PC-9 (cell line): ENCODE data around the gene PPM1H. TPM values are rescaled to one million over a fixed set of nuclear protein-coding genes. Genes with fewer than 3 reads are reported as not detected.

Experiments used
- BruUV-seq: library from RNA; stranded (reverse); fragments of 400-500 nt; replicated peaks from 2 replicates; lab custom pipeline; 2021; lab: Mats Ljungman, UMichigan
- CTCF ChIA-PET: fragments of 300-600 bp; sonication (Branson Sonifier 250); formaldehyde crosslinking; loops from one replicate; lab custom pipeline; 2022; ENCODE audit warnings: antibody characterized with exemption; lab: Charles Lee
- POLR2A ChIA-PET: fragments of 300-600 bp; sonication (Branson Sonifier 250); formaldehyde crosslinking; loops from one replicate; lab custom pipeline; 2022; ENCODE audit warnings: antibody characterized with exemption; ENCODE audit not compliant: unreplicated experiment; lab: Charles Lee
- DNase-seq, 2 experiments: peaks; one replicate each; pipeline versions ENCODE4 v3.0.0 to v3.0.0-alpha.2; 2015 to 2022; ENCODE audit warnings: mixed read lengths in 1 of 2
- H2AFZ ChIP-seq: fragments of 200-600 bp; sonication (generic); 2 replicates; pipeline ENCODE4 v1.8.1; 2017; ENCODE audit warnings: antibody characterized with exemption
- H3F3A ChIP-seq: fragments of 200-600 bp; sonication (generic); 2 replicates; pipeline ENCODE4 v1.8.1; 2017; ENCODE audit warnings: antibody characterized with exemption, mild to moderate bottlenecking, low read depth; ENCODE audit not compliant: insufficient read depth
- H3K27ac ChIP-seq: fragments of 200-600 bp; sonication (generic); 2 replicates; pipeline ENCODE4 v1.6.1; 2016; ENCODE audit warnings: mixed run types
- H3K27me3 ChIP-seq: fragments of 200-600 bp; sonication (generic); 2 replicates; pipeline ENCODE4 v1.6.1; 2016; ENCODE audit warnings: low read depth, mixed run types; ENCODE audit not compliant: insufficient read depth
- H3K36me3 ChIP-seq: fragments of 200-600 bp; sonication (generic); 2 replicates; pipeline ENCODE4 v1.6.1; 2016; ENCODE audit warnings: low read depth, mixed run types
- H3K4me1 ChIP-seq: fragments of 200-600 bp; sonication (generic); replicated peaks from 2 replicates; pipeline ENCODE4 v1.6.1; 2016; ENCODE audit warnings: mixed run types; ENCODE audit not compliant: insufficient read depth
- H3K4me2 ChIP-seq: fragments of 200-600 bp; sonication (generic); 2 replicates; pipeline ENCODE4 v1.6.1; 2017; ENCODE audit warnings: mixed run types
- H3K4me3 ChIP-seq: fragments of 200-600 bp; sonication (generic); 2 replicates; pipeline ENCODE4 v1.6.1; 2016; ENCODE audit warnings: mixed run types
- H3K79me2 ChIP-seq: fragments of 200-600 bp; sonication (generic); 2 replicates; pipeline ENCODE4 v1.6.1; 2017; ENCODE audit warnings: low read depth, mixed run types
- H3K9me2 ChIP-seq: fragments of 200-600 bp; sonication (generic); 2 replicates; pipeline ENCODE4 v1.8.1; 2017; ENCODE audit warnings: mild to moderate bottlenecking; ENCODE audit not compliant: insufficient read depth
- H3K9me3 ChIP-seq: fragments of 200-600 bp; sonication (generic); 2 replicates; pipeline ENCODE4 v1.8.1; 2016; ENCODE audit warnings: low read depth; ENCODE audit not compliant: insufficient read depth
- H4K20me1 ChIP-seq: fragments of 200-600 bp; sonication (generic); 2 replicates; pipeline ENCODE4 v1.8.1; 2017; ENCODE audit not compliant: insufficient read depth
- CTCF ChIP-seq: fragments of 200-600 bp; sonication (generic); conservative IDR thresholded peaks from 2 replicates; pipeline ENCODE4 v1.6.1; 2017; ENCODE audit warnings: mixed run types, antibody characterized with exemption, mild to moderate bottlenecking, moderate library complexity
- EZH2 ChIP-seq: fragments of 200-600 bp; sonication (generic); IDR thresholded peaks from 2 replicates; pipeline ENCODE4 v1.8.0; 2017; ENCODE audit warnings: antibody characterized with exemption, low read depth
- intact Hi-C: fragments of 100-400 bp; cut with micrococcal nuclease; formaldehyde crosslinking; loops from one replicate; pipeline ENCODE4 v1.10.0; 2022; ENCODE audit not compliant: unreplicated experiment
- total RNA-seq: library from RNA; stranded (reverse); gene quantifications from 2 replicates; pipeline ENCODE4 v1.2.3, GENCODE V29; 2021

PPM1H gene
- total RNA-seq, 1 experiment from 2014 or later, result 11.4 TPM

- DNase-seq, result no peak
Measured at GRCh38 chr12:62803756-62804155, 131.2 kb downstream of the PPM1H start.

GRCh38 chr12:62802984-62803383 is 132.0 kb downstream of the PPM1H start:
- Histone ChIP-seq H3K79me2 (no peaks in the 10 kb centered on the region), H3K4me3 (no peak overlapping the region), H3K9me3 (no peaks in the 10 kb centered on the region), H3K36me3 (no peaks in the 10 kb centered on the region), H3K4me2 (no peak overlapping the region), H3K4me1 (peaks cover 13% of the 10 kb centered on the region), H3K27me3 (no peaks in the 10 kb centered on the region), H3K27ac (no peak overlapping the region), H3K9me2 (no peaks in the 10 kb centered on the region), H2AFZ (no peak overlapping the region), H4K20me1 (no peaks in the 10 kb centered on the region), H3F3A (peaks cover 12% of the 10 kb centered on the region)
- no TSS peak for BruUV-seq
- DNase-seq, result no peak
- POLR2A ChIA-PET, result interaction anchor here (0.6 kb wide), 1 partner anchor 532 kb away, joined by 5 read pairs; no protein-coding TSS in a partner anchor
- no peak for TF ChIP-seq CTCF
- TF ChIP-seq EZH2, result no peak
- intact Hi-C loops, result no loop called here
- CTCF ChIA-PET, result interaction anchor here (1.4 kb wide), 1 partner anchor 266 kb away, joined by 5 read pairs; no protein-coding TSS in a partner anchor

More at GRCh38 chr12:62803756-62804155, 131.2 kb downstream of the PPM1H start:
- Histone ChIP-seq H3K9me2 (no peaks in the 10 kb centered on the region), H2AFZ (no peak overlapping the region), H3K36me3 (no peaks in the 10 kb centered on the region), H4K20me1 (no peaks in the 10 kb centered on the region), H3K79me2 (no peaks in the 10 kb centered on the region), H3K4me1 (peaks cover 13% of the 10 kb centered on the region), H3K4me3 (no peak overlapping the region), H3F3A (peaks cover 12% of the 10 kb centered on the region), H3K4me2 (no peak overlapping the region), H3K27ac (no peak overlapping the region), H3K9me3 (no peaks in the 10 kb centered on the region), H3K27me3 (no peaks in the 10 kb centered on the region)
- ChIA-PET POLR2A (no interaction called here), CTCF (interaction anchor here (1.4 kb wide), 1 partner anchor 265 kb away, joined by 5 read pairs; no protein-coding TSS in a partner anchor)
- intact Hi-C loops, result no loop called here
- TF ChIP-seq EZH2, result no peak
- TF ChIP-seq CTCF, result no peak
- BruUV-seq, result no TSS peak

GRCh38 chr12:62802321-62802720 is 132.6 kb downstream of the PPM1H start:
- no peak for DNase-seq
- Histone ChIP-seq H3K9me2 (no peaks in the 10 kb centered on the region), H2AFZ (no peak overlapping the region), H3K9me3 (no peaks in the 10 kb centered on the region), H3F3A (peaks cover 12% of the 10 kb centered on the region), H3K4me1 (peaks cover 13% of the 10 kb centered on the region), H3K79me2 (no peaks in the 10 kb centered on the region), H3K27ac (no peak overlapping the region), H3K4me2 (no peak overlapping the region), H3K4me3 (no peak overlapping the region), H3K27me3 (no peaks in the 10 kb centered on the region), H3K36me3 (no peaks in the 10 kb centered on the region), H4K20me1 (no peaks in the 10 kb centered on the region)
- ChIA-PET POLR2A (interaction anchor here (0.6 kb wide), 1 partner anchor 531 kb away, joined by 5 read pairs; no protein-coding TSS in a partner anchor), CTCF (no interaction called here)
- TF ChIP-seq CTCF, result no peak
- no peak for TF ChIP-seq EZH2
- no TSS peak for BruUV-seq
- intact Hi-C loops, result no loop called here
